ENCODE results near the gene COX7A2L.

DNA sequence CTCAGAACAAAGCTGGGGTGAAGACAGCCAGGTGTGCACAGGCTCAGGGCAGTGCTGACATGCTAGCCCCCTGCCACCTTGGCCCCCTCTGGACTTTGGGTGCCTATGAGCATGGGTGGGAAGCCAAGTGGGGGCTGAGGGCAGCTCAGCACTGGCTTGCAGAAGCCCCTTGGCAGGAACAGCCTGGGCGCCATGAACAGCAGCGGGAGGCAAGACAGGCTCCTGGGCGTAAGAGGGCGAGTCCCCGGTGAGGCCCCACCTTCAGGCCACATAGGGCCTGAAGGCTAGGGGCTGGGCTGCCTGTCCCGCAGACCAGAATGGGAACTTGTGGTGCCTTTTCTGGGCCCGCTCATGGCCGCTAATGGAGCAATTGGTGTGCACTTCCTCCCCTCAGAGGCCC, 47.0 kb upstream of the COX7A2L start:
- no peak for TF ChIP-seq CTCF (IDR thresholded peaks at IDR 0.05)
- no peak for TF ChIP-seq POLR2AphosphoS5 (IDR thresholded peaks at IDR 0.05)
